Pancreas (tissue), 10 donors: Measurements from ENCODE around the gene KATNA1. TPM values are rescaled to one million over a fixed set of nuclear protein-coding genes. Genes with fewer than 3 reads are reported as not detected.

Source experiments
- ATAC-seq, 4 donors: fragments of 200-7000 bp; cut with Tn5 transposase; one replicate each; pipeline versions ENCODE4 v1.8.0 to v1.9.1; 2020; ENCODE audit warnings: mild to moderate bottlenecking in 4 of 4, moderate library complexity in 4 of 4
- DNase-seq, 6 donors: peaks; one replicate each; pipeline ENCODE4 v3.0.0-alpha.2; 2020
- FAIRE-seq: peaks from 2 replicates; lab custom pipeline; 2012; peaks lifted over from hg19 to GRCh38; lab: Jason Lieb, UNC
- H3K27ac ChIP-seq, 4 donors: fragments of 200-600 bp; sonication (generic); 1 replicate in 3 of 4; 2 replicates in 1 of 4; pipeline versions ENCODE4 v1.5.0 to v1.8.0; 2020
- H3K27me3 ChIP-seq, 4 donors: fragments of 200-600 bp; one replicate each; pipeline ENCODE4 v1.8.0; 2021
- H3K36me3 ChIP-seq, 3 donors: fragments of 200-600 bp; sonication (generic) in 1 of 3; one replicate each; pipeline versions ENCODE4 v1.5.0 to v1.8.0; 2020 to 2021
- H3K4me1 ChIP-seq, 3 donors: fragments of 200-600 bp; one replicate each; pipeline ENCODE4 v1.8.0; 2021
- H3K4me3 ChIP-seq, 4 donors: fragments of 200-600 bp; sonication (generic) in 2 of 4; one replicate each; pipeline versions ENCODE4 v1.5.0 to v1.8.0; 2020 to 2021
- H3K9me3 ChIP-seq, 4 donors: fragments of 200-600 bp; one replicate each; pipeline ENCODE4 v1.8.0; 2021
- CTCF ChIP-seq, 4 donors: fragments of 200-600 bp; sonication (generic) in 3 of 4; IDR thresholded peaks; one replicate each; pipeline versions ENCODE4 v1.5.0 to v1.8.0; 2021; ENCODE audit warnings: antibody characterized with exemption in 4 of 4
- WGBS, 2 donors: extraction: QIAGEN DNeasy Blood & Tissue Kit; methylation state at CpG; one replicate each; pipeline ENCODE4 v1.1.7; 2013; 5-methylcytosine and 5-hydroxymethylcytosine counted together
- intact Hi-C, 3 donors: fragments of 100-400 bp; cut with DNase I; formaldehyde crosslinking; loops; one replicate each; pipeline versions ENCODE4 v1.11.1 to v1.14.2; 2022
- polyA plus RNA-seq, 2 donors: library from polyadenylated mRNA; stranded (reverse); fragments of 200-250 nt; gene quantifications; one replicate each; pipeline ENCODE4 v1.2.3, GENCODE V29; 2013
- total RNA-seq, 6 donors: library from RNA; stranded (reverse); fragmentation: NEBNext Ultra II Directional in 4 of 6; extraction: Animal tissue kit (Norgen Biotek cat#: 25700) in 4 of 6; gene quantifications; one replicate each; pipeline versions ENCODE4 v1.2.1 to v1.2.4, GENCODE V29; 2021 to 2023
- donor health status: healthy with polysubstance abuse.
- donor health status: DM: no; HTN: no; CAD: no; lungs with moderate emphysema.
- donor health status: DM: no; HTN: no; CAD: no.
- donor health status: control.
- donor health status: control.
- donor health status: Bipolar disorder and iron deficiency.
- donor health status: DM: yes; HTN: yes; CAD: no.
- donor health status: DM: no; HTN: no; CAD: no.
- donor health status: DM: no; HTN: no; CAD: no.
- donor health status: DM: yes; HTN: yes; CAD: no.

The KATNA1 gene
- total and polyA plus RNA-seq, 8 donors: 3.5 to 7.7 (median 4.8) TPM

DNA sequence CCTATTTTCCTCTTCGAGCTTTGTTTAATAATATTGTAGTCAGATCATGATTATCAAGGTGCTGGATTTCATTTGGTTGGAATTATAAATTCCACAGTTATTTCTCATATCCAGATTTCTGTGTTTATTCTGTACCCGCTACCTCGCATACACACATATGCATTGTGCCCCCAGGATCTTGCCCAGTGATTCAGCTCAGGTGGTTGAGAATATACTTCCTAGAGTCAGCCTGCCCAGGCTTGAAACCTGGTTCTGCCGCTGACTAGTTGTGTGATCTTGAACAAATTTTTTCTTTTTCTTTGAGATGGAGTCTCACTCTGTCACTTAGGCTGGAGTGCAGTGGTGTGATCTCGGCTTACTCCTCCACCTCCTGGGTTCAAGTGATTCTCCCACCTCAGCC lies 67.6 kb downstream of the KATNA1 start:
- H3K27me3 ChIP-seq: no peaks in the 10 kb centered on the region
- H3K9me3 ChIP-seq: no peaks in the 10 kb centered on the region
- ATAC-seq: no peak
- intact Hi-C loops: no loop called here
- no peak for FAIRE-seq
- no peak overlapping the region for H3K27ac ChIP-seq
- H3K4me3 ChIP-seq: no peak overlapping the region
- no peak for TF ChIP-seq CTCF (IDR thresholded peaks at IDR 0.05)
- WGBS, 2 donors: 95 to 97% methylated on average over 5 of the region's 5 CpGs
- no peaks in the 10 kb centered on the region for H3K4me1 ChIP-seq
- DNase-seq: no peak
- H3K36me3 ChIP-seq: peaks cover 0 to 20% (median 0%) of the 10 kb centered on the region in 3 donors

GRCh38 chr6:149567945-149568585 lies 80.4 kb downstream of the KATNA1 start:
- ATAC-seq: no peak
- Histone ChIP-seq H3K4me3 (no peak overlapping the region), H3K4me1 (peaks cover 0 to 6% (median 0%) of the 10 kb centered on the region in 3 donors), H3K9me3 (no peaks in the 10 kb centered on the region), H3K27ac (no peak overlapping the region), H3K36me3 (no peaks in the 10 kb centered on the region), H3K27me3 (no peaks in the 10 kb centered on the region)
- DNase-seq: no peak
- TF ChIP-seq CTCF (IDR thresholded peaks at IDR 0.05): no peak
- no peak for FAIRE-seq
- intact Hi-C loops: no loop called here
- 87 to 90% methylated on average over 7 of the region's 7 CpGs for WGBS, 2 donors

DNA sequence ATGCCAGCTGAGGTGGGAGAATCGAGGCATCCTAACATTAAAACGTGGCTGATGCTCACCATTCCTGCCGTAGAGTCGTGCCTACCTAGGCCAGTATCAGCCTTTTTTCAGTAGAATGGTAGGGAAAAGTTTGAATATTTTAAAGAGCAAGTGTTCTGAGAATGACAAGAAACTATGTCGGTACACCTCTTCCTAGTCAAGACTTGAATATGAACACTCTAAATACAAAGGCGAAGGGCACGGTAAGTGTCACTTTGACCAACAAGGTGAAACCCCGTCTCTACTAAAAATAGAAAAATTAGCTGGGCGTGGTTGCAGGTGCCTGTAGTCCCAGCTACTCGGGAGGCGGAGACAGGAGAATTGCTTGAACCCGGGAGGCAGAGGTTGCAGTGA lies 81.3 kb downstream of the KATNA1 start:
- intact Hi-C loops: no loop called here
- no peaks in the 10 kb centered on the region for H3K27me3 ChIP-seq
- TF ChIP-seq CTCF (IDR thresholded peaks at IDR 0.05): no peak
- no peaks in the 10 kb centered on the region for H3K9me3 ChIP-seq
- ATAC-seq (no peak), DNase-seq (no peak), FAIRE-seq (no peak)
- WGBS, 2 donors: 14 to 17% methylated on average over 12 of the region's 12 CpGs
- peaks cover 0 to 6% (median 0%) of the 10 kb centered on the region in 3 donors for H3K4me1 ChIP-seq
- no peaks in the 10 kb centered on the region for H3K36me3 ChIP-seq
- peak overlapping the region; percentile 85 to 97 (median 92) for H3K27ac ChIP-seq
- peak overlapping the region; percentile 61 to 96 (median 87) for H3K4me3 ChIP-seq

- Histone ChIP-seq H3K27ac (peak overlapping the region; percentile 85 to 97 (median 92)), H3K36me3 (no peaks in the 10 kb centered on the region), H3K9me3 (no peaks in the 10 kb centered on the region), H3K4me3 (peak overlapping the region; percentile 61 to 96 (median 87)), H3K27me3 (no peaks in the 10 kb centered on the region), H3K4me1 (peaks cover 0 to 6% (median 0%) of the 10 kb centered on the region in 3 donors)
- 0% methylated on average over 76 to 81 of the region's 81 CpGs for WGBS, 2 donors
- no peak for TF ChIP-seq CTCF (IDR thresholded peaks at IDR 0.05)
- intact Hi-C loops: no loop called here
- DNase-seq (peak; percentile 43 to 85 (median 61)), FAIRE-seq (no peak), ATAC-seq (peak; percentile 45 to 67 (median 62))
These were observed 81.9 kb downstream of the KATNA1 start for GRCh38 chr6:149566410-149567193.
